Right forelimb (tissue), 1 donor: ENCODE results near the gene SPC24.
"Not testable (repeated sequence)": the region's sequence is repeated elsewhere in the genome, so short reads cannot be mapped to it uniquely, and the experiment has no call there.

Experiments
- DNase-seq: peaks from one replicate; pipeline ENCODE4 v3.0.0-alpha.2; 2018

SPC24 gene

DNA sequence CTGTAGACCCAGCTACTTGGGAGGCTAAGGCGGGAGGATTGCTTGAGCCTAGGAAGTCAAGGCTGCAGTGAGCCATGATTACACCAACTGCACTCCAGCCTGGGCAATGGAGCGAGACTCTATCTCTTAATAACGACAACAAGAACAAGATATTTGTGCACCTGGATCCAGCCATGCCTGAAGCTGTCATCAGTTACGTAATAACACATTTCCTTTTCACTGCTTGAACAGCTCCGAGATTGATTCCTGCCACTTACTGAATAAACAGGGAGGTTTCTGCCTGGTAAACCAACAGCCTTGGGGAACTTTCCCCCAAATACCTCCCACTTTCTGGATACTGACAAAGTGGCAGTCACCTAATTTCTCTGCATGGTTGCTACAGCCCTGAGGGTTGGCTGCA is 36.4 kb upstream of the SPC24 start:
- peak; percentile 34 for DNase-seq

GRCh38 chr19:11191273-11191755 is 35.7 kb upstream of the SPC24 start:
- peak; percentile 75 for DNase-seq

DNA sequence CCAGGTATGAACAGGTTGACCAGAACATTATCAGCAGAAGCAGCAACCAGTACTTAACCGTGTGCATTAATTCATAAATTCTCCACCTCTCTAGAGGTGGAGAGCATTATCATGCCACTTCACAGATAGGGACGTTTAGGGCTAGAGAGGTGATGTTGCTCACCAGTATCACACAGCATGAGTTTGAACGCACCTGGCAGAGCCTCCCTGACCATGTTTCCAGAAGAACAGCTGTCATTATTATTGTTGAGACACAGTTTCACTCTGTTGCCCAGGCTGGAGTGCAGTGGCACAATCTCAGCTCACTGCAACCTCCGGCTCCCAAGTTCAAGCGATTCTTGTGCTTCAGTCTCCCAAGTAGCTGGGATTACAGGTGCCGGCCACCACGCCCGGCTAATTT is 34.9 kb upstream of the SPC24 start:
- DNase-seq: no peak

DNA sequence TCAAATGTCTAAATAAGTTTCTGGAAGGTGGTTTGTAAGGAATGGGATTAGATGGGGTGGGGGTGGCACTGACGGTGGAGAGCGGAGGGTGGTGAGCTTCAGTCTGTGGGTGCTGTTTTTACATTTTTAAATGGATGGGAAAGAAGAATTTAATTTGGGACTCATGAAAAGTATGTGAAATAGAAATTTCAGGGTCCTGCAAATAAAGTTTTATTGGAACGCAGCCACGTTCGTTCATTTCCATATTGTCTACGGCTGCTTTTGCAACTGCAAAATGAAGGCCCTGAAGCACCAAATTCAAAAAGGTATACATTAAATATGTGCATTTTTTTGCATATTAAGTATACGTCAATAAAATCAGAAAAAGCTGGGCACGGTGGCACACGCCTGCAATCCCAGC is 31.9 kb upstream of the SPC24 start:
- DNase-seq: no peak

GRCh38 chr19:11182994-11183393 is 27.4 kb upstream of the SPC24 start:
- DNase-seq: no peak

DNA sequence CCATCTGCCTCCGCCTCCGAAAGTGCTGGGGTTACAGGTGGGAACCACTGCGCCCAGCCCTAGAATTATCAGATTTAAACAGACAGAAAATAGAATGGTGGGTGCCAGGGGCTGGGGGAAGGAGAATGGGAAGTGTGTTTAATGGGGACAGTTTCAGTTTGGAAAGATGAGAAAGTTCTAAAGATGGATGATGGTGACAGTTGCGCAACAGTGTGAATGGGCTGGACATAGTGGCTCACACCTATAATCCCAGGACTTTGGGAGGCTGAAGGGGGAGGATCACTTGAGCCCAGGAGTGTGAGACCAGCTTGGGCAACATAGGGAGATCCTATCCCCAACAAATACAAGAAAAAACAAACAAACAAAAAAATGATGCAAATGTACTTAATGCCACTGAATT is 25.9 kb upstream of the SPC24 start:
- no peak for DNase-seq

DNA sequence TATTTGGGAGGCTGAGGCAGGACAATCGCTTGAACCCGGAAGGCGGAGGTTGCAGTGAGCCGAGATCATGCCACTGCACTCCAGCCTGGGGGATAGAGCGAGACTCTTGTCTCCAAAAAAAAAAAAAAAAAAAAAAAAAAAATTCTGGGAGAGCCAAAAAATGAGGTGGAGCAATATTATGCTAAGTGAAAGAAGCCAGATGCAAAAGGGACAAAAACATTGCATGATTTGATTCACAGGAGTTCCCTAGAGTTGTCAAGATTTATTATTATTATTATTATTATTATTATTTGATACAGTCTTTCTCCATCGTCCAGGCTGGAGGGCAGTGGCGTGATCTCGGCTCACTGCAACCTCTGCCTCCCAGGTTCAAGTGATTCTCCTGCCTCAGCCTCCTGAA is 25.4 kb upstream of the SPC24 start:
- not testable (repeated sequence) for DNase-seq

DNA sequence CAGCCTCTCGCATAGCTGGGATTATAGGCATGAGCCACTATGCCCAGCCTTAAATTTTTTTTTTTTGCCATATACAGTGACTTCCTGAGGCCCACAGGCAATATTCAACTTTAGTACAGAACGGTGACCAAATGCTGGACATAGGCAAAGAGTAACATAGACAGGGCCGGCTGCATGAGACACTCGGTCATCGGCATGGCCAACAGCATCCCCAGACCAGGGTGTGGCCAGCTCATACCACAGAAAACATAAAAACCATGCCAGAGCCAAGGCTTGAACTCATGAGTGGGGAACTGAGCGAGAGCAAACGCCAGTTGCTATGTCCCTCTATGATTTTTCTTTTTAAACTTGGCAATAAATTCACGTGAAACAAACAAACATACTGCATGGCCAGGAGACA is 24.8 kb upstream of the SPC24 start:
- no peak for DNase-seq

DNA sequence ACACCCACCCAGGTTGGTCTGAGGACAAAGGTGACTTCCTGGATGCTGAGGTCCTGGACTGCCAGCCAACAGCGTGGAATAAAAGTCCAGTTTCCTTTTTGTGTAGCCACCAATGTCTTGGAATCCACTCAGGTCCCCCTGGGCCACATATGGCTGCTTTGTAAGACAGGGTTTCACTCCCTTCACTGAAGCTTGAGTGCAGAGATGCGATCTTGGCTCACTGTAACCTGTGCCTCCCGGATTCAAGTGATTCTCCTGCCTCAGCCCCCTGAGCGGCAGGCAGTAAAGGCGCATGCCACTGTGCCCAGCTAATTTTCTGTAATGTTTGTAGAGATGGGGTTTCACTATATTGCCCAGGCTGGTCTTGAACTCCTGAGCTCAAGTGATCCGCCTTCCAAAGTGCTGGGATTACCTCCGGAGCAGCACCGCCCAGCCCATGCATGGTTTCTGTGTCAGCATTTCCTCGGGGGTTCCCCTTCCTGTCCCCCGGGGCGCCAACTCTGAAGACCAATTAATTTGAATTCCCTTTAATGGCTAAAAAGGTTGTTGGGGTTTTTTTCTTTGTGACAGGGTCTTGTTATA is 24.2 kb upstream of the SPC24 start:
- no peak for DNase-seq

- DNase-seq: not testable (repeated sequence)
Observed at GRCh38 chr19:11179145-11179465, 23.5 kb upstream of the SPC24 start.

GRCh38 chr19:11177592-11177991 is 22.0 kb upstream of the SPC24 start:
- no peak for DNase-seq

DNA sequence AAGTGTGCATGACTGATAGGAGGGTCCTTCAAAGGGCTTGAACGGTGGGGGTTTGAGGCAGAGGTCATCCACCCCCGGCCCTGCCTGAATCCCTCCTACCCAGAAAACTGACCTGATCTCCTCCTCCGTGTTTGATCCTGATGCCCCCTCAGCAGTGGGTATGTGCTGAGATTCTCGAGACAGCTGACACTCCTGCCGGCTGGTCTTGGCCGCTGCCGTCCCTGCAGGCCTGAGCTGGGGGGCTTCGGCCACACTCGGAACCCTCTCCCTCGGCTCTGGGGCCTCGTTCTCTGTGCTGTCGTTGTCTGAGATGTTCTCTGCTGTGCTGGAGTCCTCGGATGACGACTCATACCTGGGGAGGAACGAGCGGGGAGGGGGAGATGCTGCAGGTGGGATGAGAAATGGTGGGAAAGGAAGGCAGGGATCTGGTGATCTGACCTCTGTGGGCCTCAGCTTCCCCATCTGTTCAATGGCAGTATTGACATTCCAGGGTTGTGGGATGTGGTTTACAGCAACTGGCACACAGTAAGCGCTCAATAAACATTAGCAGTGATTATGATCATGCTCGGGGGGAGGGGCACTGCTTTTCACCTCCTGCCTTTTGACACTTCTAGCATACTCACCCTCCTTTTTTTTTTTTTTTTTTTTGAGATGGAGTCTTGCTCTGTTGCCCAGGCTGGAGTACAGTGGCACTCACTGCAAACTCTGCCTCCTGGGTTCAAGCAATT is 21.0 kb upstream of the SPC24 start:
- DNase-seq: no peak

- DNase-seq: no peak
Observed at GRCh38 chr19:11175920-11176319, 20.3 kb upstream of the SPC24 start.

DNA sequence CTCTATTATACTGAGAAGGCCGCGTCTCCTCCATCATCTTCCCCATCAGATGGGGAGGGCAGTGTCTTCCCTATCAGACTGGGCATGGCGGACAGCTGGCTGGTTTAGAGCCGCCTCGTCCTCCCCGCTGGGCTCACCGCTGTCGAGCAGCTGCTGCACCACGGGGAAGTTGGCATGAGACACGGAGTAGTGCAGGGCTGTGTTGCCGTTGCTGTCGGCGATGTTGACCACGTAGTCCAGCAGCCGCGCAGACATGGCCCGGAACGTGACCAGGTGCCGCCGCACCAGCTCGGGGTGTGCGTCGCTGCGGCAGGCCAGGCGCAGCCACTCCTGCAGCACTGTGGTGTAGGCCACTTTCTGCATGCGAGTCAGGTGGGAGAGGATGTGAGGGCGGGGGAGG is 18.8 kb upstream of the SPC24 start:
- DNase-seq: no peak

GRCh38 chr19:11173516-11174155 is 18.1 kb upstream of the SPC24 start:
- no peak for DNase-seq

- DNase-seq: no peak
Observed at GRCh38 chr19:11172576-11172975, 17.0 kb upstream of the SPC24 start.

- no peak for DNase-seq
Observed at GRCh38 chr19:11171144-11171543, 15.6 kb upstream of the SPC24 start.

- no peak for DNase-seq
Observed at GRCh38 chr19:11169896-11170678, 14.5 kb upstream of the SPC24 start.

DNA sequence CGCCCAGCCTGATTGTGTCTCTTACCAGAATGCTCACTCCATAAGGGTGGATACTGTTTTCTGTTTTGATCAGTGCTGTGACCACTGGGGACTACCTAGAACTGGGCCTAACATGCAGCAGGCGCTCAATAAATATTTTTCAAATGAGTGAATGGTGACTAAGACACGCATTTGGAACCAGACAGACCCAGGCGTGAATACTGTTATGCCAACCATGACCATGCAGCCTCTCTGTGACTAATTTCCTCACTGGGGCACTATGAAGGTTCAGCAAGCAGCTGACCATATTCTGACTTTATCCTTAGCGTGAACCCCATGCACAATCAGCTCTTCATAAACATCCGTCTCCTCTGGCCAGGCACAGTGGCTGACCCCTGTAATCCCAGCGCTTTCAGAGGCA is 13.0 kb upstream of the SPC24 start:
- DNase-seq: no peak

DNA sequence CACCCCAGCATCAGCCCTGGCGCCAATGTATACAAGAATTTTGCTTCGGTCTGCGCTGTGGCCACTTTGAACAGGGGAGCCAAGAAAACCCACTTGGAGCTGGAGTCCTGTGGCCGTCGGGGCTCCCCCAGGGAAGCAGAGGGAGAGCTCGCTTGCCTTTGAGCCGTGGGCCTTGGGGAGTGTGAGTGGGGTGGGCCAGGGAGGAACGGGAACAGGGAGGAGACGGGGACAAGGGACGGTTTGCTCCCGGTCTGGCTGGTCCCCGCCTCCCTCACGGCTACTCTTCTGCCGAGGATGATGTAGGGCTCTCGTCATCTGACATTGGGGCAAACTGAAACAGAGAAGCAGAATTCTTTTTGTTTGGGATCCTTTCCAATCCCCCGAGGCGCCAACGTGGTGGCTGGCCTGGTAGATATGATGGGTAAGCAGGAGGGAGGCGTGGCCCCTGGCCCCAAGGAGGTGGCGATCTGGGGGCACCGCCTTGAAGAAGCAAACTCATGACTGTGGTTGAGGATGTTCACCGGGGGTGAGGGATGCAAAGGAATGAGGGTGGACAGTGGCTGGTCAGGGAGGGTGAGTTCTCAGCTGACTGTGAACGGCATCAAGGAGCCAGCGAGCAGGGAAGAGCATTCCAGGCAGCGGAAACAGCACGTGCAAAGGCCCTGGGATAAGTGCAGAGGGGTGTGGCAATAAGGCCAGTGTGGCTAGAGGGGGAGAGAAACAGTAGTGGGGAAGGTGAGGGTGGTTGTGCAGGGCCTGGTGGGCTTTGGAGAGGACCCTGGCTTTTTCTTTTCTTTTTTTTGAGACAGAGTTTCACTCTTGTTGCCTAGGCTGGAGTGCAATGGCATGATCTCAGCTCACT is 10.9 kb upstream of the SPC24 start:
- no peak for DNase-seq

GRCh38 chr19:11165486-11166030 is 10.0 kb upstream of the SPC24 start:
- DNase-seq: no peak

GRCh38 chr19:11164879-11165406 is 9.4 kb upstream of the SPC24 start:
- peak; percentile 92 for DNase-seq
